Measurements from ENCODE around the gene RIPPLY1.
"Not testable (repeated sequence)": the region's sequence is repeated elsewhere in the genome, so short reads cannot be mapped to it uniquely, and the experiment has no call there.

RIPPLY1 gene

GRCh38 chrX:106875151-106875550 is 28.0 kb downstream of the RIPPLY1 start:
- CTCF ChIA-PET, result interaction anchor here (0.6 to 4.8 kb wide), 20 partner anchors 7 to 1210 kb away, joined by 3 to 32 read pairs (median 3); partner anchors contain the start of genes NCBP2L and RIPPLY1
- Histone ChIP-seq H3K27ac (ENCODE audit: extremely low read depth, low read depth, low read length) (no peak overlapping the region), H3K4me3 (ENCODE audit: low read depth, low read length) (no peak overlapping the region), H3K4me1 (ENCODE audit: control insufficient read depth, insufficient read depth, low read length) (no peaks in the 10 kb centered on the region), H3K9me3 (ENCODE audit: control insufficient read depth, insufficient read depth, low read depth, low read length) (no peaks in the 10 kb centered on the region), H3K36me3 (ENCODE audit: control insufficient read depth in 2 of 2, insufficient read depth in 1 of 2, low read length in 2 of 2) (no peaks in the 10 kb centered on the region; a peak in 1 of 3 replicates)
- POLR2A ChIA-PET, result interaction anchor here (1.3 kb wide), 1 partner anchor 124 kb away, joined by 3 read pairs; no protein-coding TSS in a partner anchor
- TF ChIP-seq ZNF639 (tag by site-specific recombination; IDR thresholded peaks at IDR 0.05) (no peak), PRDM10 (tag by site-specific recombination; IDR thresholded peaks at IDR 0.05) (peak; percentile 39; the same call in 1 of the 2 replicates)

GRCh38 chrX:106874075-106874474 is 29.1 kb downstream of the RIPPLY1 start:
- peak; percentile 64; the same call in 1 of the 2 replicates for TF ChIP-seq ZNF660 (tag by site-specific recombination; IDR thresholded peaks at IDR 0.05)
- TF ChIP-seq GLIS1 (tag by site-specific recombination; IDR thresholded peaks at IDR 0.05), result no peak
- no peak for TF ChIP-seq YY1 (tag by site-specific recombination; IDR thresholded peaks at IDR 0.05)
- TF ChIP-seq GLIS2 (tag by site-specific recombination; IDR thresholded peaks at IDR 0.05), result no peak
- no peak for TF ChIP-seq ZFP41 (tag by site-specific recombination; IDR thresholded peaks at IDR 0.05; ENCODE audit: borderline replicate concordance)
- no peak for TF ChIP-seq ZNF513 (tag by site-specific recombination; IDR thresholded peaks at IDR 0.05)
- no peak for TF ChIP-seq HOXA7 (CRISPR knock-in tag; IDR thresholded peaks at IDR 0.05; ENCODE audit: borderline replicate concordance)
- no peak for TF ChIP-seq ZNF704 (tag by site-specific recombination; IDR thresholded peaks at IDR 0.05)
- TF ChIP-seq ZNF654 (tag by site-specific recombination; IDR thresholded peaks at IDR 0.05; ENCODE audit: low read depth), result peak; percentile 66
- no peak for TF ChIP-seq ZNF501 (tag by site-specific recombination; IDR thresholded peaks at IDR 0.05)
- Histone ChIP-seq H3K27ac (ENCODE audit: extremely low read depth, low read depth, low read length) (no peak overlapping the region), H3K4me1 (ENCODE audit: control insufficient read depth, insufficient read depth, low read length) (no peaks in the 10 kb centered on the region), H3K4me3 (ENCODE audit: low read depth, low read length) (no peak overlapping the region), H3K36me3 (ENCODE audit: control insufficient read depth in 2 of 2, insufficient read depth in 1 of 2, low read length in 2 of 2) (no peaks in the 10 kb centered on the region; a peak in 1 of 3 replicates), H3K9me3 (ENCODE audit: control insufficient read depth, insufficient read depth, low read depth, low read length) (no peaks in the 10 kb centered on the region)
- ChIA-PET CTCF (interaction anchor here (0.6 to 4.8 kb wide), 28 partner anchors 8 to 1211 kb away, joined by 3 to 32 read pairs (median 3); partner anchors contain the start of genes CLDN2, NCBP2L and RIPPLY1), POLR2A (interaction anchor here (1.3 kb wide), 1 partner anchor 125 kb away, joined by 3 read pairs; no protein-coding TSS in a partner anchor)

- CTCF ChIA-PET, result interaction anchor here (1.0 to 4.8 kb wide), 4 partner anchors 10 to 1198 kb away, joined by 3 to 32 read pairs (median 7); no protein-coding TSS in a partner anchor
- H3K4me1 ChIP-seq (ENCODE audit: control insufficient read depth, insufficient read depth, low read length); POLR2A ChIA-PET; H3K4me3 ChIP-seq (ENCODE audit: low read depth, low read length); H3K27ac ChIP-seq (ENCODE audit: extremely low read depth, low read depth, low read length); H3K36me3 ChIP-seq (ENCODE audit: control insufficient read depth in 2 of 2, insufficient read depth in 1 of 2, low read length in 2 of 2); H3K9me3 ChIP-seq (ENCODE audit: control insufficient read depth, insufficient read depth, low read depth, low read length): not testable (repeated sequence)
Measured at GRCh38 chrX:106872796-106873195, 30.3 kb downstream of the RIPPLY1 start.
